Skeletal muscle satellite cell (primary cell): ENCODE measurements around the gene CENPS.
A peak's percentile ranks its signal among the peaks of the same experiment; 100 is the strongest.
"Not testable (repeated sequence)": the region's sequence is repeated elsewhere in the genome, so short reads cannot be mapped to it uniquely, and the experiment has no call there.

Source experiments
- H3K27me3 ChIP-seq: 2 replicates; pipeline ENCODE4 v1.7.0; 2013; ENCODE audit warnings: low read length; ENCODE audit not compliant: control insufficient read depth, insufficient read depth
- H3K36me3 ChIP-seq: 2 replicates; pipeline ENCODE4 v1.7.0; 2013; ENCODE audit warnings: mild to moderate bottlenecking, control low read depth, low read length; ENCODE audit not compliant: insufficient read depth
- H3K4me1 ChIP-seq: 2 replicates; pipeline ENCODE4 v1.7.0; 2013; ENCODE audit warnings: low read length; ENCODE audit not compliant: control insufficient read depth, insufficient read depth
- H3K4me2 ChIP-seq: 2 replicates; pipeline ENCODE4 v1.7.0; 2013; ENCODE audit warnings: mild to moderate bottlenecking, low read length
- H3K4me3 ChIP-seq: 2 replicates; pipeline ENCODE4 v1.7.0; 2013; ENCODE audit warnings: low read length
- H3K9ac ChIP-seq: 2 replicates; pipeline ENCODE4 v1.7.0; 2013; ENCODE audit warnings: mild to moderate bottlenecking, low read depth, low read length, moderate library complexity
- H3K9me3 ChIP-seq: replicated peaks from 2 replicates; pipeline ENCODE4 v1.7.0; 2013; ENCODE audit warnings: mild to moderate bottlenecking, control low read depth, low read length

Gene CENPS

DNA sequence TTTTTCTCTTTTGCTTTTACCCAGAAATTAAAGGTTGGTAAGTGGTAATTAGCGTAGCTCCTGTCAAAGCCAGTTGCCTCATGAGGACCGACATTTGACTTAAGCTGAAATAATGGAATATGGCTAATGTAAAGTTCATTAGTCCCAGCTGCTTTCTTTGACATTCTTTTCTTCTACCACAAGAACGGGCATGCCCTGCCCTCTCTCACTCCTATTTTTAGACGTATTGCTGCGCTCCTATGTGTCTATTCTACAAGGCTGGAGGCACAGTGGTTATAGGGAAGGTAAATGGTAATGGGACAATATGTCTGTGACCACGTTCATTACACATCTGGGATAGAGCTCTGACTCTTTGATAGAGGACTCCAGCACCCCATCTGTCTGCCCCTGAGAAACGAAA lies 26.4 kb downstream of the CENPS start:
- Histone ChIP-seq H3K4me2 (no peak overlapping the region), H3K4me3 (no peak overlapping the region), H3K4me1 (peaks cover 9% of the 10 kb centered on the region), H3K27me3 (no peaks in the 10 kb centered on the region), H3K36me3 (peaks cover 10% of the 10 kb centered on the region), H3K9ac (no peak overlapping the region), H3K9me3 (no peaks in the 10 kb centered on the region)

DNA sequence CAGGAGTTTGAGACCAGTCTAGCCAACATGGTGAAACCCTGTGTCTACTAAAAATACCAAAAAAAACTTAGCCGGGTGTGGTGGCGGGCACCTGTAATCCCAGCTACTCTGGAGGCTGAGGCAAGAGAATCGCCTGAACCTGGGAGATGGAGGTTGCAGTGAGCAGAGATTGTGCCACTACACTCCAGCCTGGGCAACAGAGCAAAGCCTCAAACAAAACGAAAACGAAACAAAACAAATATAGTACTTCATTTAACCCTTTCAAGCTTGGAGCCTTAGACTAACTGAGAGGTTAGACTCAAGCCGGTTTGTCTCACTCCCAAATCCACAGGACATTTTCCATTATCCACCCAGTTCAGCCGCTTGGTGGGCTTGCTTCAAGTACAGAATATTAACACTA lies 27.2 kb downstream of the CENPS start:
- not testable (repeated sequence) for H3K4me2 ChIP-seq, H3K9me3 ChIP-seq, H3K4me1 ChIP-seq, H3K9ac ChIP-seq, H3K27me3 ChIP-seq, H3K4me3 ChIP-seq
- H3K36me3 ChIP-seq: peaks cover 12% of the 10 kb centered on the region

- H3K4me3 ChIP-seq: no peak overlapping the region
- H3K27me3 ChIP-seq: no peaks in the 10 kb centered on the region
- H3K9me3 ChIP-seq: no peaks in the 10 kb centered on the region
- no peak overlapping the region for H3K4me2 ChIP-seq
- peaks cover 16% of the 10 kb centered on the region for H3K36me3 ChIP-seq
- peaks cover 9% of the 10 kb centered on the region for H3K4me1 ChIP-seq
- H3K9ac ChIP-seq: no peak overlapping the region
Measured at GRCh38 chr1:10457875-10458274, 27.6 kb downstream of the CENPS start.

DNA sequence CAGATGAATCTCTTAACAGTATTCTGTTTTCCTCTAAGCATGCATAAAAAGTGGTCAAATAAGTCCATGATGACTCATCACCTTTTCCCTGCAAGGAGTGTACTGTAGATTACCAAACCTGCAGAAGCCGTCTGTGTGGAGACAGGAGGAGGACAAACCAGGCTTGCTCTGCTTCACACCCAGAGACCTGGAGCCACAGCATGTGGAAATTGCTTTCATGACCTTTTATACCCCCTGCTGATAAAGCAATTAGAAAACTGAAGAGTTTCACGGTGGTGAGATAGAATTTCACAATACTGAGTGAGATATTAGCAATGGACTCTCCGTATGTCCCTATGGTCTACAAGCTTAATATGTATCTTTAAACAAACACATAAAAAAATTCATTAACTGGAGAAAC lies 29.0 kb downstream of the CENPS start:
- Histone ChIP-seq H3K4me3 (no peak overlapping the region), H3K9me3 (no peaks in the 10 kb centered on the region), H3K27me3 (no peaks in the 10 kb centered on the region), H3K9ac (no peak overlapping the region), H3K4me1 (peaks cover 9% of the 10 kb centered on the region), H3K36me3 (peaks cover 22% of the 10 kb centered on the region), H3K4me2 (no peak overlapping the region)

GRCh38 chr1:10467078-10467477 lies 36.8 kb downstream of the CENPS start:
- peaks cover 37% of the 10 kb centered on the region for H3K36me3 ChIP-seq

DNA sequence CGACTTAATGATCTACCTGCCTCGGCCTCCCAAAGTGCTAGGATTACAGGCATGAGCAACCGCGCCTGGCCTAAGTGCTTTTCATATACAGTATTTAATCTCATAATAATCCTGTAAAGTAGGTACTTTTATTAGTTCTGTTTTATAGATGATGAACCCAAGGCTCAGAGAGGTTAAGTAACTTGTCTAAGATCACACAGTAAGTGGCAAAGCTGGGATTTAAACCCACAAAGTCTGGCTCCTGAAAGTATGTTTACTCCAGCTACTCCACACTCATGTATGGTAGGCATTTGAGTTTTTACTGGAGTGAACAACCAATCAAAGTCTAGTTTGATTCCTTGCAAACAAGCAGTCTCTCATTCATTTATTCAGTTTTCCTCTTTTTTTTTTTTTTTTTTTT lies 39.8 kb downstream of the CENPS start:
- H3K36me3 ChIP-seq: peaks cover 22% of the 10 kb centered on the region
- no peak overlapping the region for H3K4me3 ChIP-seq
- no peaks in the 10 kb centered on the region for H3K27me3 ChIP-seq
- H3K9ac ChIP-seq: no peak overlapping the region
- no peaks in the 10 kb centered on the region for H3K9me3 ChIP-seq
- peaks cover 11% of the 10 kb centered on the region for H3K4me1 ChIP-seq
- no peak overlapping the region for H3K4me2 ChIP-seq

More at GRCh38 chr1:10467078-10467477, 36.8 kb downstream of the CENPS start:
- Histone ChIP-seq H3K4me3 (no peak overlapping the region), H3K4me1 (peaks cover 8% of the 10 kb centered on the region), H3K27me3 (no peaks in the 10 kb centered on the region), H3K9me3 (no peaks in the 10 kb centered on the region), H3K9ac (no peak overlapping the region), H3K4me2 (no peak overlapping the region)

GRCh38 chr1:10471411-10472219 lies 41.4 kb downstream of the CENPS start:
- Histone ChIP-seq H3K27me3 (no peaks in the 10 kb centered on the region), H3K36me3 (peaks cover 15% of the 10 kb centered on the region), H3K4me2 (peak overlapping the region; percentile 99), H3K9ac (peak overlapping the region; percentile 80), H3K4me1 (peaks cover 18% of the 10 kb centered on the region), H3K4me3 (peak overlapping the region; percentile 87), H3K9me3 (no peaks in the 10 kb centered on the region)

DNA sequence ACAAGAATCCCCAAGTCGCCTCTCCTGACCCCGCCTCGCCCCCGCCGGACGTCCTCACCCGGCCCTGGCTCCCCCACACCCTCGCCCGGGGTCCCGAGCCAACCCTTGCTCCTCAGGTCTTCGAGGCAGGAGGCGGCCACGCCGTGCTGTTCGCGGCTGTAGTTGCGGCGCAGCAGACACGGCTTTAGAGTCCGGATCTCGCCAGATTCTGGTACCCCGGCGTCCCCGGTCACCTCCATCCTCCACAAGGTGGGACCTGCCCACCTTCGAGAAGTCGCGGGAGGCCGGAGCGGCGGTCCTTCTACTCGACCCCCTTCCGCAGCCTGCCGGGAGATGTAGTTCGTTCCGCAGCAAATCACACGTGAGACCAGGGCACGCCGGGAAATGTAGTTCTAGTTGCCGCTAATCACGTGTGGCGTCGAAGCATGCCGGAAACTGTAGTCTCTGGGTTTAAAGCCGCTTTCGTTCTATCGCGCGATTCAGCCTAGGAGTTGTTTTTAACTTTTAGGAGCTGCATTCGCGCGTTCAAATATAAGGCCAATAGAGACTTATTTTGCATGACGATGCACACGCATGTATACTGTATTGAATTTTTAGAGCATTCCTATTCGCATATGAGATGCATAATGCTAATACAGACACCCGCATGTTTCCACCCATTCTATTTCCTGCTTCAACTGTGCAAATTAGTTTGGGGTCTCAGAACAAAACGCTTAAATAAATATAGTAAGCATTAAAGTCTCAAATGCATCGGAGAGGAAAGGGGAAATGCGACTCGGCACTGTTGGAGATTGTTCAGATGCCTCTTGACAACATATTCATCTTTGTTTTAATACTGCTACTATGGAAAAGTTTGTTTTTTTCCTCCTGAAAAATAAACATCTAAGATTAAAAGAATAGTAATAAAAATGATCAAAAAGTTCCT lies 42.2 kb downstream of the CENPS start, which contains the start of gene DFFA:
Gene DFFA, minus strand, starts transcription at position 310 of the 925 bp plus-strand sequence. Its CDS starts 71 bp downstream, at position 239.
- Histone ChIP-seq H3K4me1 (peaks cover 18% of the 10 kb centered on the region), H3K36me3 (peaks cover 15% of the 10 kb centered on the region), H3K4me2 (peak within 1 kb of the TSS; percentile 99), H3K9ac (peak within 1 kb of the TSS; percentile 80), H3K4me3 (peak within 1 kb of the TSS; percentile 87), H3K27me3 (no peaks in the 10 kb centered on the region), H3K9me3 (no peaks in the 10 kb centered on the region)

- Histone ChIP-seq H3K4me1 (peaks cover 18% of the 10 kb centered on the region), H3K4me2 (peak overlapping the region; percentile 99), H3K4me3 (peak overlapping the region; percentile 87), H3K9ac (no peak overlapping the region), H3K27me3 (no peaks in the 10 kb centered on the region), H3K36me3 (peaks cover 8% of the 10 kb centered on the region), H3K9me3 (no peaks in the 10 kb centered on the region)
Measured at GRCh38 chr1:10473145-10473765, 43.0 kb downstream of the CENPS start.

DNA sequence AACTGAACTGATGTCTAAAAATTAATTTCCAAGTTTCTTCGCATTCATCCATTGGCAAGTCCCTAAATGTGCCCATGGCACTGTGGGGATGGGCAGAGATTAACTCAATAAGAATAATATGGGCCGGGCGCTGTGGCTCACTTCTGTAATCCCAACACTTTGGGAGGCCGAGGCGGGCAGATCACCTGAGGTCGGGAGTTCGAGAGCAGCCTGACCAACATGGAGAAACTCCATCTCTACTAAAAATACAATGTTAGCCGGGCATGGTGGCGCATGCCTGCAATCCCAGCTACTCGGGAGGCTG lies 44.0 kb downstream of the CENPS start:
- peak overlapping the region; percentile 83 for H3K9ac ChIP-seq

More for the DNA sequence above, 44.0 kb downstream of the CENPS start:
- not testable (repeated sequence) for H3K36me3 ChIP-seq, H3K27me3 ChIP-seq, H3K9me3 ChIP-seq
- H3K4me1 ChIP-seq: peaks cover 18% of the 10 kb centered on the region
- peak overlapping the region; percentile 97 for H3K4me3 ChIP-seq
- peak overlapping the region; percentile 91 for H3K4me2 ChIP-seq
